NCI-H524 (cell line): ENCODE results near the gene LMAN2.
A peak's percentile ranks its signal among the peaks of the same experiment; 100 is the strongest.
"Not testable (repeated sequence)": the region's sequence is repeated elsewhere in the genome, so short reads cannot be mapped to it uniquely, and the experiment has no call there.

Source experiments
- DNase-seq, 2 experiments: peaks; one replicate each; lab custom pipeline; 2025; lab: John Stamatoyannopoulos, UW

LMAN2 gene

DNA sequence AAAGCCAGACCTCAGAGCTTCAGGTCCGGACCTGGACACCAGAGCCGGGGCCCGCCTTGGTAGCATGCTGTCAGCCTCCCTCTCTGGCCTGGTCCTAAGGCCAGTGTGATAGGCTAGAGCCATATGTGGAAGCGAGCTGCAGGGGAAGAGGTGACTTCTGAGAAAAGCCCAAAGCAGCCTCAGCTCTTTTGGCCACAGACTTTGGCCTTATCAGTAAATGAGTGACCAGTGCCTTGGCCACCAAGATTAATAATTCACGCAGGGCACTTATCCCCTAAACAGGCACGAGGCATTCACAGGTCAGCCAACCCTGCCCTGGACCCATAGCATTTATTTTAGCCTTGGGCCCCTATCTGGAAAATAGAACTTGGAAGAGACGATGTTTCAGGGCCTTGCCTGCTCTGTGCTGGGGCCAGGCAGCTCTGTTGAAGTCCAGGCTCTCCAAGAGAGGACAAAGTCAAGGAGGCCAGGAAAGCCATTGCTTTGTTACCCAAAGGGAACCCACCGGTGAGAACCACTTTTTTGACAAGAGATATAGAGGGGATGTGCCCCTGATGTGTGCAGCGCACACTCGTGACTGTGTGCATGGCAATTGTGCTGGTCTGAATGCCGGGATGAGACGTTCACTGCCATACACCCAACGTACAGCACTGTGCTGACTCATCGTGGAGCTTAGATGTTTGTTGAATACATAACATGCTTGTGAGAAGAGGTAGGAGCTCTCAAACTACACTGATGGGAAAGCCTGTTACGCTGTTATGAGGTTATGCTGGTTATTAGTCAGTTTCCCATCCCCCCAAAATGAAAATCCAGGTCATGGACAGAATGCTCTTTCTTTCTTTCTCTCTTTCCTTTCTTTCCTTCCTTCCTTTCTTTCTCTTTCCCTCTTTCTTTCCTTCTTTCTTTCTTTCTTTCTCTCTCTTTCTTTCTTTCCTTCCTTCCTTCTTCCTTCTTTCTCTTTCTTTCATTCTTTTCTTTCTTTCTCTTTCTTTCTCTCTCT, 27.7 kb upstream of the LMAN2 start:
- DNase-seq = no peak

DNA sequence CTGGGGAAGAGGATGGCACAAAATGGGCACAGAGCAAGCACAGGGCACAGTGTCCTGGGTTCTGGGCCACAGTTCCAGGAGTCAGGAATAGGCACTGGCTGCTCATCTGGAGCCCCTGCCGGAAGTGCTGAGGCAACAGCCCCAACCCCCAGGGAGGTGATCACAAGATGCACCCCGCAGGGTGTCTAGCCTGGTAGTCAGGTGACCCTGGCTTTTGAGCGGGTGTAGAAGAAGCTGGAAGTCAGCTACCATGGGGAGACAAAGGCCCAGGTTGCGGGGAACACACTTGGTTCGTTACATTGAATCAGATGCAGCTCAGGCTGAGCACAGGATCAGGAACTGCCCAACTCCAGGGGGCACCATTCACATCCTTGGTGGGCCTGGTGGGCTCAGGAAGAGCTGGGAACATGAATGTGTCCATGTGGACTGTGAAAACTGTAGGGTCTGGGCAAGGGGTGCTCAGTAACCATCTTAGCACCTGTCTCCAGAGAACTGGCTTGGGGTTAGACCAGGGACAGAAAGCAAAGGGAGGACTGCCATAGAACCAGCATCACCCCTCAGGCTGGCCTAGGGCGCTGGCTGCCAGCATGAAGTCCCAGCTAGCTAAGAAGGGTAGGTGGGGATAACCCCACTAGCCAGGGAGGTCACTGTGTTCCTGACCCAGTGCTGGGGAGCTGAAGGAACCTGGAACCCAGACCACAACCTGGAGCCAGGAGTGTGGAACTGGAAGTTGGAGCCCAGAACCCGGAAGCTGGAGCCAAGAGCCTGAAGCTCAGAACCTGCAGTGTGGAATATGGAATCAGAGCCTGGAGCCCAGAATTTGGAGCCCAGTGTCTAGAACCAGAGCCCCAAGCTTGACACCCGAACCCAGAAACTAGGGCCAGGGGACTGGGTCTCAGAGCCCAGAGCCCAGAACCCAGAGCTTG, 26.6 kb upstream of the LMAN2 start:
- DNase-seq = no peak

- no peak for DNase-seq
Observed at GRCh38 chr5:177376107-177376506, 24.6 kb upstream of the LMAN2 start.

DNA sequence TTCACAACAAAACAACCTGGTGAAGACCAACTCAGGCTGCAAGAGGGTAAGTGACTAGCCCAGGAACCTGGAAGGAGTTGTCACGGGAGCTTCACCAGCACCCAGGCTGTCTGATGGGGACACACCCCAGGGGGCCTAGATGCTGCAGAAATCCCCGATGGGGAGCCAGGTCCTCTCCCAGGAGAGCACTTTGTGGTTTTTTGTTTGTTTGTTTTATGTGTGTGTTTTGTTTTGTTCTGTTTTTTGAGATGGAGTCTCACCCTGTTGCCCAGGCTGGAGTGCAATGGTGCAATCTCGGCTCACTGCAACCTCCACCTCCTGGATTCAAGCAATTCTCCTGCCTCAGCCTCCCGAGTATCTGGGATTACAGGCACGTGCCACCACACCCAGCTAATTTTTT, 24.0 kb upstream of the LMAN2 start:
- DNase-seq = not testable (repeated sequence)

GRCh38 chr5:177374211-177374610, 22.7 kb upstream of the LMAN2 start:
- DNase-seq = no peak

DNA sequence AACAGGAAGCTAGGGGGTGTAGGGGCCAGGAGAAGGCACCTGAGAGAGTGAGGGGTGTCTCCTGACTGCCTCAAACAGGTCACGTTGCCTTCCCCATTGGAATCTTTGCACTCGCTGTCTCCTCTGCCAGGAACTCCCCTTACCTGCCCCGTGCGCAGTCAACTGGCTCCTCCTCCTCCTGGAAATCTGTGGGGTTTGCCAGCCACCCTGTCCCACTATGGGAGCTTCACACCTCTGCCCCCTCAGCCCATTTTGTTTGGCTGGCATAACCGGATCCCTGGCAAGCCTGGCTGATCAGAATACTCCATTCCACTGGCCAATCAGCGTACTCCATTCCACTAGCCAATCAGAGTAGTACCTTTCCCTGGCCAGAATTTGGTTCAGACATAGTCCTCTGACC, 22.3 kb upstream of the LMAN2 start:
- no peak for DNase-seq

- no peak for DNase-seq
Observed at GRCh38 chr5:177372910-177373309, 21.4 kb upstream of the LMAN2 start.

DNA sequence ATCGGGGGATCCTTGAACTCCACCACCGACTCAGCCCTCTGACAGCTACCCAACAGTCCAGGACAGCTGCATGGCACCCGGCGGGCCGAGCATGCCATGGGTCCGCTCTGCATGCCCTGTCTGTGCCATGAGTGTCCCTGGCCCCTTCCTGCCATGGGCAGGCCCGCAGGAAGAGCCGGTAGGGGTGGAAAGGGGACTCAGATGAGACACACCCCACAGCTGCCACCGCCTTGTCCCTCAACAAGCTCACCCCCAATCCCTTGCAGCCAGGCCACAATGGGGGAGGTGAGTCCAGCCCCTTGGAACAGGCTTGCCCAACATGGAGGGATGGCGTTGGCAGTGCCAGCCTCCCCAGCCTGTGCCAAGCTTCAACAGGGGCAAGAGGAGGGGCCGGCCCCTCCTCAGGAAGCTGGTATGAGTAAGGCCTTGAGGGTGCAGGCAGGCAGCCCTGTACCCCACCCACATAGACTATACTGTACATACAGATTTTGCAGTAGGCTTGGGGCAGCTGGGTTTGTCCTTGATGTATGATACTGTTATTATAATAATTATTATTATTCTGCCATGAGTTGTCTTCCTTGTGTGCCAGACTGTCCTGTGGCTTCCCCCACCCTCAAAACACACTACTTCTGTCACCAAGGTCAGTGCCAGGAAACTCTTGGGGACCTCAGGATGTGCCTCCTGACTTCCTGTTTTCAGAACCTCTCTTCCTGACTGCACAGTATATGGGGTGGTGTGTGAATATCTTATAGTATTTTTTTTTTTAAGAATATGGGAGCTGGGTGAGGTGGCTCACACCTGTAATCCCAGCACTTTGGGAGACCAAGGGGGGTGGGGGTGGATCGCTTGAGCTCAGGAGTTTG, 20.8 kb upstream of the LMAN2 start:
- DNase-seq = no peak

GRCh38 chr5:177371120-177372033, 19.9 kb upstream of the LMAN2 start:
- no peak for DNase-seq

GRCh38 chr5:177370488-177371119, 19.1 kb upstream of the LMAN2 start:
- peak; percentile 59 to 82 for DNase-seq

DNA sequence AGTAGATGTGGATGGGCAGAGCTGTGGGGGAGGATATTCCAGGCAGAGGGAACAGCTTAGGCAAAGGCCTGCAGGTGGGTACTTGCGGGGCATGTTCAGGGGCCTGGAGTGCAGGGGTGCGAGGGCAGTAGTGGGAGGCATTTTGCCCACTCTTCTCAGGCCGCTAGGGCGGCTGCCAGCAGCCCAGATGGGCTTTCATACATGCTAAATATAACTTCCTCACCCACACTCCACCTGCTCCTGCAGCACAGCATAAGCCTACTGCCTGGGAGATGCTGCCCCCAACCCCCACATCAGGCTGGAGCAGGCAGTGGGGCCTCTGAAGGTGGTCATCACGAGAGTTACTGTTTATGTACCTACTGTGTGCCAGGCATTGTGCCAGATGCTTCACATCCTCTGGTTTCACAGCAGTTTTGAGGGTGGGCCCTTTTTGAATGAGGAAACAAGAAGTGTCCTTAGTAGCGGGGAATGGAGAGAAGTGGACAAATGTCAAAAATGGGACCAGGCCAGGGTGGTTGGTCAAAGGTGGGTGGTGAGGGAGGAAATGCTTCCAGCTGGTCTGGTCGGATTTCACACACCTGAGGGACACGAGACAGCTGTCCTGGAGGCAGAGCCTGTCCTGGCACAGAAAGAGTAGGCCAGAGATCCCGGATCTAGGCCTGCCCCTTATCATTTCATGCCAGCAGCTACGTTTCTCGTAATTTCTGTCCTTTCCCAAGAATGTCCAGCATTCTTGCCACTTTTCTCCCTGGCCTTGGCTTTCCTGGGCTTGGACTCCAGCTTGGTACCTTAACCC, 18.4 kb upstream of the LMAN2 start:
- DNase-seq = peak in 1 of 2 experiments; percentile 2

DNA sequence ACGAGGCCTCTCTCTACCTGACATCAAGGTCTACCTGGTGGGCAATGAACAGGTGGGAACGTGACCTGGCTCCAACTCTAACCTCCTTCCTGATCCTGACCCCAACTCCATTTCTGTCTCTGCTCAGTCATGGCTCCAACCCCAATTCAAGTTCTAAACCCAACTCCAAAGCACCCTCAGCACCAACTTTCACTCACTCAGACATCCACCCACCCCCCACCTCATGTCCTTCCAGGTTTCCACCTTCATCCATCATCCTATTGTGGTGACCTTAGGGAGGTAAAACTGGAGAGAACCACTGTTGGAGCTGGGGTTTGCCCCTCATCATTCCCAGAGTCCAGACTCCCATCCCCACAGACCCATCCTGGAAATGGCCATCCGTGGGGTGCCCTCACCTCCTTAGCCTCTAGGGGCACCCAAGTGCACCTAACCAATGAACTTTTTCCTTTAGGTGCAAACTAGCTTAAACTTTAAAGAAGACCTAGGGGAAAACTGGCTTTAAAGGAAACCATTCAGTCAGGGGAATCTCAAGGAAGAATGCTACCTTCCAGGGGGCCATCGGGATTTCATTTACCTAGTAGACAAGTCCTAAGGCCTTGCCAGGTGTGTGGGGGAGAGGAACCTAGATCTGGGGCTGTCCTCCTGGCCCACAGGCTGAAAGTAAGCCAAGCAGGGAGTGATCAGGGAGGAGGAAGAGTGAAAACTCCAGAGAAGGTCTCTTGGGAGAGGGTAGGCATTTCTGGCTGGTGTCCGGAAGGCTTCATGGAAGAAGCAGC, 17.6 kb upstream of the LMAN2 start:
- DNase-seq = peak; percentile 7 to 33

GRCh38 chr5:177367981-177368868, 16.8 kb upstream of the LMAN2 start:
- no peak for DNase-seq

DNA sequence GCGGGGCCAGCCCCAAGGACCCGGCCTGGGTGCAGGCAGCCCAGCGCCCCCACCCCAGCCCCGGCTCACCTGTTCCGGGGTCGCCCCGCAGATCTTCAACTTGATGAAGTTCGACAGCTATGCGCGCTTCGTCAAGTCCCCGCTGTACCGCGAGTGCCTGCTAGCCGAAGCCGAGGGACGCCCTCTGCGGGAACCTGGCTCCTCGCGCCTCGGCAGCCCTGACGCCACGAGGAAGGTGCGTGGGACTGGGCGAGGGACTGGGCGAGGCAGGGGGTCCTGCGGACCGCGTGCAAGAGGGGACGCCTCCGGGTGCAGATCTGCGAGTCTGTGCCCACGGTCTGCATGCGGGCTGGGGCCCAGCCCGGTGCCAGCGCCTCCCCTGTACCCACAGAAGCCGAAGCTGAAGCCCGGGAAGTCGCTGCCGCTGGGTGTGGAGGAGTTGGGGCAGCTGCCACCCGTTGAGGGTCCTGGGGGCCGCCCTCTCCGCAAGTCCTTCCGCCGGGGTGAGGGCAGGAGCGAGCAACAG, 15.9 kb upstream of the LMAN2 start:
- DNase-seq = no peak

DNA sequence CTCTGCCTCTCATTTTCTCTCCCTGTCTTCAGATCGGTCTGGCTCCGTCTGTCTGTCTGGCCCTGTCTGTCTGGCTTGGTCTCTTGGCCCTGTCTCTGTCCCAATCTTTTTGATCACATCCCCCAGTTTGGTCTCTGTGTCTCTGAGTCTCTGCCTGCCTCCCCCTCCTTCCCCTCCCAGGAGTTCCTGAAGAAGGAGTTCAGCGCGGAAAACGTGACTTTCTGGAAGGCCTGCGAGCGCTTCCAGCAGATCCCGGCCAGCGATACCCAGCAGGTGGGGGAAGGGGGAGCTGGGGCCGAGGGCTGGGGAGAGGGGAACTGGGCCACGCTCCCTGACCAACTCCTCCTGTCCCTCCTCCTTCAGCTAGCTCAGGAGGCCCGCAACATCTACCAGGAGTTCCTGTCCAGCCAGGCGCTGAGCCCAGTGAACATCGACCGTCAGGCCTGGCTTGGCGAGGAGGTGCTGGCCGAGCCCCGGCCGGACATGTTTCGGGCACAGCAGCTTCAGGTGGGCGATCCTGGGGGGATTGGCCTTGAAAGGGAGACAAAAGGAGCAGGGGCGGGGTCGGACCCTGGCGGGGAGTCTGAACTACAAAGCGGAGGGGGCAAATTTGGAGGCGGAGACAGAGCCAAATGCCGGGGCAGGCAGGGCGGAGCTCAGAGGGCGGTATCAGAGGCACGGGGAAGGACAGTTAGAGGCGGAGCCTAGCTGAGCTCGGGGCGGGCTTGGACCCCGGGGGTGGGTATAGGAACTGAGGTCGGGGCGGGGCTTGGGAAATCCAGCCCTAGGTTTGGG, 15.3 kb upstream of the LMAN2 start:
- peak; percentile 39 for DNase-seq

DNA sequence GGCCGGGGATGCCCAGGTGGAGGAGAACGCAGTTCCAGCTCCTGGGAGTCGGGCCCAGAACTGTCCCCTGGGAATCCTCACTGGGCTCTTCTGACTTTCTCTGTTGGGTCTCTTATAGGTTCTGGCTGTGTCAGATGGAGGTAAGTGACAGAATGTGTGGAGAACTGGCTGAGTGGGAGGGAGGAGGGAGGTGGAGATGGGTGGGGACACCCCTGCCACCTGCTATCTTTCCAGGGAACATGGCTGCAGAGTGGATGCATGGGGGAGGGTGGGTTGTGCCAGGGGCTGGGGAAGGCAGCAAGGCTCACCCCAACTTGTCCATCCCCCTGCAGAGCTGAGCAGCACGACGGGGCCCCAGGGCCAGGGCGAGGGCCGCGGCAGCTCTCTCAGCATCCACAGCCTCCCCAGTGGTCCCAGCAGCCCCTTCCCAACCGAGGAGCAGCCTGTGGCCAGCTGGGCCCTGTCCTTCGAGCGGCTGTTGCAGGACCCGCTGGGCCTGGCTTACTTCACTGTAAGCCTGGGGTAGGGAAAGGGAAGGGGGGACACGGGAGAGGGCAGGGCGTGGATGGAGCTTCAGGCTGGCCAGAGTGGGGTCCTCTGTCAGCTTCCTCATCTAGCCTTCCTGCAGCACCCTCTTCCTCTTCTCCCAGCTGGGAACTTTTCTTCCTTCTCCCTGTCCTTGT, 14.5 kb upstream of the LMAN2 start:
- peak; percentile 52 to 65 for DNase-seq
